OCI-LY1 (cell line): ENCODE results near the gene GMPS.

ENCODE experiments used
- CTCF ChIP-seq: fragments of 200-600 bp; sonication (generic), shearing (Covaris generic); IDR thresholded peaks from 2 replicates; pipeline ENCODE4 v1.5.1; 2017; ENCODE audit warnings: mild to moderate bottlenecking, antibody characterized with exemption, low read length, moderate library complexity, mixed read lengths
- EZH2 ChIP-seq: fragments of 200-600 bp; sonication (generic), shearing (Covaris generic); IDR thresholded peaks from 2 replicates; pipeline ENCODE4 v1.8.0; 2017; ENCODE audit warnings: borderline replicate concordance, mixed run types, mild to moderate bottlenecking, antibody characterized with exemption, low read length, moderate library complexity, mixed read lengths

GRCh38 chr3:155863072-155863784, 7.2 kb upstream of the GMPS start:
- TF ChIP-seq CTCF, result no peak
- no peak for TF ChIP-seq EZH2
